ENCODE data around the gene TAGLN2. TPM values are rescaled to one million over a fixed set of nuclear protein-coding genes. Genes with fewer than 3 reads are reported as not detected.
"Not testable (repeated sequence)": the region's sequence is repeated elsewhere in the genome, so short reads cannot be mapped to it uniquely, and the experiment has no call there.

Gene TAGLN2
- total and polyA plus RNA-seq, 4 donors: 483 to 788 (median 749) TPM

DNA sequence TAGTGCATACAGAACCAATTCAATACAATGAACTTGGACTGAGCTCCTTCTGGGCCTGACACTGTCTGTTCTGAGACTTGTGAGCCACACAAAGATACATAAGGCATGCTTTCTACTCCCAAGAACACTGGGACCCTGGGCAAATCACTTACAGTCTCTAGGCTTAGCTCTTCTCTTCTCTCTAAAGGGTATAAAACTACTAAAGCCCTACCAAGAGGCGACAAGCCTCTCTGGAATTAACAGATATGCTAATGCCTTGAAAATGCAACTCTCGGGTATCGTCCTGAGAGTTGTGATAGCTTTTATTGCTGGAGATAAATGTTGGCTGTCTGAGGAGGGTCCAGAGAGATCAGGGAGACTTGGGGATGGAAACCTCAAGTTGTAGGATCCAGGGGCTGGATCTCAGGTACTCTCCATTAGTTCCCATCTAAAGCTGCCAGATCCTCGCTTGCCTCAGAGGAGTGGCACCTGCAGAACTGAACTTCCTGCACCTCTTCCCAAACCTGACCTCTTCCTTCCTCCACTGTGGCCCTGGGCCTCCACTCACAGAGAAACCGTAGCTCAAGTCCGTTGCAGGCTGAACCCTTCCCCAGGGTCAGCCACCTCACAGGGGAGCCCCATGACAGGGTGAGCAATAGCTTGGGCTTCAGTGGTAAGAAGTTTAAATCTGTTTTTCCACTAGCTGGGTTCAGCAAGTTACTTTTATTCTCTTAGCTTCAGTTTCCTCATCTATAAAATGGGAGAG, 13.8 kb downstream of the TAGLN2 start:
- no peak for ATAC-seq (ENCODE audit: insufficient read depth, low FRiP score)
- no peak overlapping the region for H3K9ac ChIP-seq (ENCODE audit: insufficient read depth in 1 of 2, low read length in 2 of 2)
- H3K4me1 ChIP-seq (ENCODE audit: control insufficient read depth in 5 of 5, insufficient read depth in 5 of 5, low read length in 5 of 5): peaks cover 7 to 46% (median 26%) of the 10 kb centered on the region in 5 donors

DNA sequence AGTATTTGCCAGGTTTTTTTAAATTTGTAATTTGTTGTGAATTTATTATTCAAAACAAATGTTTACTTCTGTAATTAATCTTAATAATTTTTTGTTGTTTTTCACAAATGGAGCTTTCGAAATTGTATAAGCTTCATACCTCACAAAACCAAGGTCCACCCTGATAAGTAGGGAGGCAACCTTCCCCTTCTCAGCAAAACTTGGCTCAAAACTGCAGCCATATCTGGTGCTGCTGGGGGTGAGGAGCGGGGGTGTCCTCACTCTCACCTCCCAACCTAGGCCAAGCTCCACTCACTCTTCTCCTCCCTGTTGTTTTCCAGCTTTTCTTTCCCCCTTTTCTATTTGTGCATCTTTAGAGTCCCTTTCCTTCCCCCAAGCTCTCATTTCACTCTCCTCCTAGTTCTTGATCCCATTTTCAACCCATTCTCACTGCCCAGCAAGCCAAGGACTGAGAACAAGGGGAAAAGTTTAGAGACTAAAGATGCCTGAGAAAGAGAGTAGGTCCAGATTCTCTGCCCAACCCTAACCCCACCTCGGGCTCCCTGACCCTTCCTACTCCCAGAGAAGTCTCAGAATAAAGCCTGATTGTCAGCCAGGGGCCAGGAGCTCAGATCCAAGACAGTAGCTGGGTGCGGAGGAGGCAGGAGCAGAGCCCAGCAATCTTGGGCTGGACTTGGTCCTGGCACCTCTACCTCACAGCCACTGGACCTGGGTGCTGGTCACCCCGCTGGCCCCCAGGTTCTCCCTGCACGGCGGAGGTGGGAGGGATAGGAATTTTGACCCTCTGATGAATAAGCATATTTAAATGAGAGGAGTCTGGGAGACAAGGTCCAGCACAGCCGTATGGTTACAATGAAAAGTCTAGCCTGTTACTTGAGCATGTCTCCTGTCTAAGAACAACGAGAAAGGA, 17.0 kb downstream of the TAGLN2 start:
- TF ChIP-seq, protein P1, sequence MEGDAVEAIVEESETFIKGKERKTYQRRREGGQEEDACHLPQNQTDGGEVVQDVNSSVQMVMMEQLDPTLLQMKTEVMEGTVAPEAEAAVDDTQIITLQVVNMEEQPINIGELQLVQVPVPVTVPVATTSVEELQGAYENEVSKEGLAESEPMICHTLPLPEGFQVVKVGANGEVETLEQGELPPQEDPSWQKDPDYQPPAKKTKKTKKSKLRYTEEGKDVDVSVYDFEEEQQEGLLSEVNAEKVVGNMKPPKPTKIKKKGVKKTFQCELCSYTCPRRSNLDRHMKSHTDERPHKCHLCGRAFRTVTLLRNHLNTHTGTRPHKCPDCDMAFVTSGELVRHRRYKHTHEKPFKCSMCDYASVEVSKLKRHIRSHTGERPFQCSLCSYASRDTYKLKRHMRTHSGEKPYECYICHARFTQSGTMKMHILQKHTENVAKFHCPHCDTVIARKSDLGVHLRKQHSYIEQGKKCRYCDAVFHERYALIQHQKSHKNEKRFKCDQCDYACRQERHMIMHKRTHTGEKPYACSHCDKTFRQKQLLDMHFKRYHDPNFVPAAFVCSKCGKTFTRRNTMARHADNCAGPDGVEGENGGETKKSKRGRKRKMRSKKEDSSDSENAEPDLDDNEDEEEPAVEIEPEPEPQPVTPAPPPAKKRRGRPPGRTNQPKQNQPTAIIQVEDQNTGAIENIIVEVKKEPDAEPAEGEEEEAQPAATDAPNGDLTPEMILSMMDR (IDR thresholded peaks at IDR 0.05; ENCODE audit: control extremely low read depth, extremely low read depth): no peak
- H3K27ac ChIP-seq (ENCODE audit: low read depth in 1 of 2, low read length in 1 of 2): no peak overlapping the region
- H3K9me3 ChIP-seq (ENCODE audit: control insufficient read depth in 4 of 4, insufficient read depth in 3 of 4, low read length in 3 of 4): no peaks in the 10 kb centered on the region
- peaks cover 4 to 32% (median 20%) of the 10 kb centered on the region in 5 donors for H3K4me1 ChIP-seq (ENCODE audit: control insufficient read depth in 5 of 5, insufficient read depth in 5 of 5, low read length in 5 of 5)
- WGBS, 2 donors: 88 to 90% methylated on average over 9 of the region's 9 CpGs
- no peak overlapping the region for H3K4me3 ChIP-seq
- no peak overlapping the region for H3K9ac ChIP-seq (ENCODE audit: insufficient read depth in 1 of 2, low read length in 2 of 2)
- no peaks in the 10 kb centered on the region for H3K27me3 ChIP-seq (ENCODE audit: control insufficient read depth in 3 of 3, insufficient read depth in 3 of 3, low read length in 2 of 3)
- DNase-seq: no peak
- no peaks in the 10 kb centered on the region for H3K36me3 ChIP-seq (ENCODE audit: control insufficient read depth in 4 of 4, insufficient read depth in 4 of 4, low read length in 4 of 4)
- no peak for ATAC-seq (ENCODE audit: insufficient read depth, low FRiP score)

More for the DNA sequence above, 13.8 kb downstream of the TAGLN2 start:
- no peak overlapping the region for H3K4me3 ChIP-seq
- DNase-seq: no peak
- no peaks in the 10 kb centered on the region for H3K9me3 ChIP-seq (ENCODE audit: control insufficient read depth in 4 of 4, insufficient read depth in 3 of 4, low read length in 3 of 4)
- 33 to 63% methylated on average over 6 of the region's 6 CpGs for WGBS, 2 donors
- peak overlapping the region in 1 of 2 donors; percentile 93 for H3K27ac ChIP-seq (ENCODE audit: low read depth in 1 of 2, low read length in 1 of 2)
- TF ChIP-seq, protein P1 (IDR thresholded peaks at IDR 0.05; ENCODE audit: control extremely low read depth, extremely low read depth): no peak
- peaks cover 0 to 4% (median 0%) of the 10 kb centered on the region in 4 donors for H3K36me3 ChIP-seq (ENCODE audit: control insufficient read depth in 4 of 4, insufficient read depth in 4 of 4, low read length in 4 of 4)
- no peaks in the 10 kb centered on the region for H3K27me3 ChIP-seq (ENCODE audit: control insufficient read depth in 3 of 3, insufficient read depth in 3 of 3, low read length in 2 of 3)

DNA sequence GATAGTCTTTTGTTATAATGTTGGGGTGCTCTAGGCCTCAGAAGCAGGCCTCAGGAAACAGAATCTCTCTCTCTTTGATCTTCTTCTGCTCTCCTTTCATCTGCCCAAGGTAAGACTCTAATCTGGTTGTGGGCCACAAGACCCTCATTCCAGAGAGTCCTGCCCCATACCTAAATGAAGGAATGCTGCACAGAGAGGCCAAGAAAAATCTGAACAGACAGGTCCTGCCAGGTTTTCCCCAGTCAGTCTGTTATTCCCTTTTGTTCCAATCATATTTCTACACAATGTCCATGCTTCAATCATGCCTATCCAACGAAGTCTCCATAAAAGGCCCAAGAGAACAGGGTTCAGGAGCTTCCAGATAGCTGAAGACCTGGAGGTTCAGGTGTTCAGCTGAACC, 18.3 kb downstream of the TAGLN2 start:
- 68 to 71% methylated on average over 1 of the region's 1 CpG for WGBS, 2 donors
- no peak for ATAC-seq (ENCODE audit: insufficient read depth, low FRiP score)

DNA sequence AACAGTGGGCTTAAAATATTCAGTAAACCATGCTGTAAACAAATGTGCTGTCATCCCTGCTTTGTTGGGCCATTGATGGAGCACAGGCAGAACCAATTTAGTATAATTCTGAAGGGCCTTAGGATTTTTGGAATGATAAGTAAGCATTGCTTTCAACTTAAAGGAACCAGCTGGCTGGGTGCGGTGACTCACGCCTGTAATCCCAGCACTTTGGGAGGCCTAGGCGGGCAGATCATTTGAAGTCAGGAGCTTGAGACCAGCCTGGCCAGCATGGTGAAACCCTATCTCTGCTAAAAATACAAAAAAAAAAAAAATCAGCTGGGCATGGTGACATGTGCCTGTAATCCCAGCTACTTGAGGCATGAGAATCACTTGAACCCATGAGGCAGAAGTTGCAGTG, 21.3 kb downstream of the TAGLN2 start:
- DNase-seq; H3K27me3 ChIP-seq (ENCODE audit: control insufficient read depth in 3 of 3, insufficient read depth in 3 of 3, low read length in 2 of 3); H3K36me3 ChIP-seq (ENCODE audit: control insufficient read depth in 4 of 4, insufficient read depth in 4 of 4, low read length in 4 of 4); H3K4me3 ChIP-seq; ATAC-seq (ENCODE audit: insufficient read depth, low FRiP score); H3K9ac ChIP-seq (ENCODE audit: insufficient read depth in 1 of 2, low read length in 2 of 2); H3K9me3 ChIP-seq (ENCODE audit: control insufficient read depth in 4 of 4, insufficient read depth in 3 of 4, low read length in 3 of 4); H3K27ac ChIP-seq (ENCODE audit: low read depth in 1 of 2, low read length in 1 of 2): not testable (repeated sequence)
- H3K4me1 ChIP-seq (ENCODE audit: control insufficient read depth in 5 of 5, insufficient read depth in 5 of 5, low read length in 5 of 5): peaks cover 0 to 15% (median 10%) of the 10 kb centered on the region in 5 donors
- WGBS, 2 donors: 66 to 76% methylated on average over 3 of the region's 3 CpGs

More for the DNA sequence above, 18.3 kb downstream of the TAGLN2 start:
- no peak for DNase-seq
- no peaks in the 10 kb centered on the region for H3K9me3 ChIP-seq (ENCODE audit: control insufficient read depth in 4 of 4, insufficient read depth in 3 of 4, low read length in 3 of 4)
- no peak overlapping the region for H3K4me3 ChIP-seq
- TF ChIP-seq, protein P1 (IDR thresholded peaks at IDR 0.05; ENCODE audit: control extremely low read depth, extremely low read depth): no peak
- no peaks in the 10 kb centered on the region for H3K27me3 ChIP-seq (ENCODE audit: control insufficient read depth in 3 of 3, insufficient read depth in 3 of 3, low read length in 2 of 3)
- no peaks in the 10 kb centered on the region for H3K36me3 ChIP-seq (ENCODE audit: control insufficient read depth in 4 of 4, insufficient read depth in 4 of 4, low read length in 4 of 4)
- no peak overlapping the region for H3K27ac ChIP-seq (ENCODE audit: low read depth in 1 of 2, low read length in 1 of 2)
- H3K4me1 ChIP-seq (ENCODE audit: control insufficient read depth in 5 of 5, insufficient read depth in 5 of 5, low read length in 5 of 5): peaks cover 4 to 30% (median 18%) of the 10 kb centered on the region in 5 donors
- no peak overlapping the region for H3K9ac ChIP-seq (ENCODE audit: insufficient read depth in 1 of 2, low read length in 2 of 2)
